Small intestine (tissue), 7 donors: ENCODE data around the gene TECTA. TPM values are rescaled to one million over a fixed set of nuclear protein-coding genes. Genes with fewer than 3 reads are reported as not detected.

Experiments
- DNase-seq, 2 donors: peaks; one replicate each; pipeline versions ENCODE4 v3.0.0 to v3.0.0-alpha.2; 2013
- FAIRE-seq: peaks from 2 replicates; lab custom pipeline; 2012; peaks lifted over from hg19 to GRCh38; lab: Jason Lieb, UNC
- H3K27ac ChIP-seq, 3 donors: one replicate each; pipeline ENCODE4 v1.5.1; 2013; ENCODE audit warnings: low read length in 2 of 3, mild to moderate bottlenecking in 2 of 3, control low read depth in 1 of 3, inconsistent platforms in 1 of 3, low read depth in 1 of 3, moderate library complexity in 1 of 3
- H3K27me3 ChIP-seq, 3 donors: one replicate each; pipeline ENCODE4 v1.6.1; 2013; ENCODE audit warnings: low read length in 3 of 3, inconsistent platforms in 1 of 3; ENCODE audit not compliant: control insufficient read depth in 3 of 3, insufficient read depth in 3 of 3
- H3K36me3 ChIP-seq, 3 donors: one replicate each; pipeline ENCODE4 v1.6.1; 2013; ENCODE audit warnings: low read length in 3 of 3, inconsistent platforms in 1 of 3, low read depth in 1 of 3, mild to moderate bottlenecking in 1 of 3, moderate library complexity in 1 of 3; ENCODE audit not compliant: control insufficient read depth in 3 of 3, insufficient read depth in 2 of 3
- H3K4me1 ChIP-seq, 3 donors: one replicate each; pipeline ENCODE4 v1.6.1; 2013; ENCODE audit warnings: low read length in 2 of 3, inconsistent platforms in 1 of 3, low read depth in 1 of 3, mild to moderate bottlenecking in 1 of 3, moderate library complexity in 1 of 3; ENCODE audit not compliant: control insufficient read depth in 3 of 3, insufficient read depth in 2 of 3
- H3K4me3 ChIP-seq, 3 donors: one replicate each; pipeline ENCODE4 v1.5.1; 2013; ENCODE audit warnings: low read length in 3 of 3, control low read depth in 1 of 3, inconsistent platforms in 1 of 3, low read depth in 1 of 3, mild to moderate bottlenecking in 1 of 3, moderate library complexity in 1 of 3
- H3K9me3 ChIP-seq, 2 donors: one replicate each; pipeline ENCODE4 v1.6.1; 2013; ENCODE audit warnings: low read depth in 1 of 2, low read length in 1 of 2; ENCODE audit not compliant: control insufficient read depth in 2 of 2, insufficient read depth in 1 of 2
- WGBS, 3 donors: extraction: QIAGEN DNeasy Blood & Tissue Kit; methylation state at CpG; one replicate each; pipeline ENCODE4 v1.1.7; 2013; 5-methylcytosine and 5-hydroxymethylcytosine counted together
- polyA plus RNA-seq, 4 donors: library from polyadenylated mRNA; stranded (reverse) in 3 of 4; unstranded in 1 of 4; fragments of 200-250 nt in 3 of 4; fragments of 120-200 nt in 1 of 4; gene quantifications; one replicate each; pipeline versions ENCODE4 v1.2.1 to v1.2.3, GENCODE V29; 2013
- donor health status: healthy with polysubstance abuse.
- donor health status: control.
- donor health status: control.
- donor health status: Bipolar disorder and iron deficiency.
- donor health status: healthy.

Gene TECTA
- polyA plus RNA-seq, 4 donors: 0.21 to 2.9 TPM; not detected in 2

- H3K27ac ChIP-seq: peak overlapping the region in 1 of 3 donors; percentile 91
- H3K4me3 ChIP-seq: no peak overlapping the region
Observed at GRCh38 chr11:121066623-121067022, 34.4 kb upstream of the TECTA start.

GRCh38 chr11:121067026-121067425 lies 34.0 kb upstream of the TECTA start:
- H3K27ac ChIP-seq: peak overlapping the region in 2 of 3 donors; percentile 37 to 91
- H3K36me3 ChIP-seq: no peaks in the 10 kb centered on the region

More at GRCh38 chr11:121066623-121067022, 34.4 kb upstream of the TECTA start:
- WGBS, 3 donors: 46 to 70% (median 63%) methylated on average over 3 of the region's 3 CpGs
- H3K27me3 ChIP-seq: no peaks in the 10 kb centered on the region
- H3K9me3 ChIP-seq: no peaks in the 10 kb centered on the region
- no peaks in the 10 kb centered on the region for H3K36me3 ChIP-seq
- FAIRE-seq (no peak), DNase-seq (peak; percentile 19 to 32)
- H3K4me1 ChIP-seq: peaks cover 0 to 18% (median 0%) of the 10 kb centered on the region in 3 donors

GRCh38 chr11:121067453-121067852 lies 33.6 kb upstream of the TECTA start:
- Histone ChIP-seq H3K27me3 (no peaks in the 10 kb centered on the region), H3K4me1 (peaks cover 0 to 18% (median 0%) of the 10 kb centered on the region in 3 donors), H3K27ac (peak overlapping the region in 2 of 3 donors; percentile 37 to 91), H3K36me3 (no peaks in the 10 kb centered on the region), H3K4me3 (no peak overlapping the region), H3K9me3 (no peaks in the 10 kb centered on the region)
- no peak for FAIRE-seq
- WGBS, 3 donors: 12 to 51% (median 37%) methylated on average over 2 of the region's 2 CpGs
- DNase-seq: peak; percentile 54 to 84

More at GRCh38 chr11:121067026-121067425, 34.0 kb upstream of the TECTA start:
- no peaks in the 10 kb centered on the region for H3K9me3 ChIP-seq
- DNase-seq (no peak), FAIRE-seq (no peak)
- H3K4me3 ChIP-seq: no peak overlapping the region
- H3K4me1 ChIP-seq: peaks cover 0 to 18% (median 0%) of the 10 kb centered on the region in 3 donors
- WGBS, 3 donors: 33 to 58% (median 40%) methylated on average over 3 of the region's 3 CpGs
- no peaks in the 10 kb centered on the region for H3K27me3 ChIP-seq

GRCh38 chr11:121067962-121068647 lies 32.9 kb upstream of the TECTA start:
- H3K4me3 ChIP-seq: no peak overlapping the region
- H3K27me3 ChIP-seq: no peaks in the 10 kb centered on the region
- WGBS, 3 donors: 57 to 62% (median 60%) methylated on average over 6 of the region's 6 CpGs
- peak overlapping the region; percentile 37 to 91 (median 64) for H3K27ac ChIP-seq
- FAIRE-seq (no peak), DNase-seq (peak in 1 of 2 donors; percentile 38)
- H3K4me1 ChIP-seq: peaks cover 0 to 18% (median 0%) of the 10 kb centered on the region in 3 donors
- H3K36me3 ChIP-seq: no peaks in the 10 kb centered on the region
- no peaks in the 10 kb centered on the region for H3K9me3 ChIP-seq

GRCh38 chr11:121068787-121069186 lies 32.3 kb upstream of the TECTA start:
- Histone ChIP-seq H3K36me3 (no peaks in the 10 kb centered on the region), H3K27me3 (no peaks in the 10 kb centered on the region), H3K9me3 (no peaks in the 10 kb centered on the region), H3K27ac (peak overlapping the region in 2 of 3 donors; percentile 25 to 91), H3K4me3 (no peak overlapping the region), H3K4me1 (peaks cover 0 to 18% (median 0%) of the 10 kb centered on the region in 3 donors)
- DNase-seq (peak; percentile 74 to 80), FAIRE-seq (no peak)
- WGBS, 3 donors: 28 to 73% (median 50%) methylated on average over 4 to 6 of the region's 6 CpGs

- Histone ChIP-seq H3K4me1 (peaks cover 0 to 18% (median 0%) of the 10 kb centered on the region in 3 donors), H3K27ac (no peak overlapping the region), H3K36me3 (no peaks in the 10 kb centered on the region), H3K9me3 (no peaks in the 10 kb centered on the region), H3K4me3 (no peak overlapping the region), H3K27me3 (no peaks in the 10 kb centered on the region)
- 70 to 89% (median 86%) methylated on average over 2 of the region's 2 CpGs for WGBS, 3 donors
- no peak for FAIRE-seq
- no peak for DNase-seq
Observed at GRCh38 chr11:121070951-121071845, 29.8 kb upstream of the TECTA start.

GRCh38 chr11:121071846-121072450 lies 29.1 kb upstream of the TECTA start:
- FAIRE-seq (no peak), DNase-seq (no peak)
- H3K36me3 ChIP-seq: no peaks in the 10 kb centered on the region
- H3K4me1 ChIP-seq: peaks cover 0 to 16% (median 0%) of the 10 kb centered on the region in 3 donors
- H3K27ac ChIP-seq: no peak overlapping the region
- 58 to 64% (median 63%) methylated on average over 5 of the region's 5 CpGs for WGBS, 3 donors
- no peaks in the 10 kb centered on the region for H3K27me3 ChIP-seq
- H3K9me3 ChIP-seq: no peaks in the 10 kb centered on the region
- no peak overlapping the region for H3K4me3 ChIP-seq

- 97 to 100% (median 97%) methylated on average over 3 of the region's 3 CpGs for WGBS, 3 donors
- no peaks in the 10 kb centered on the region for H3K36me3 ChIP-seq
- H3K4me1 ChIP-seq: peaks cover 0 to 3% (median 0%) of the 10 kb centered on the region in 3 donors
- H3K4me3 ChIP-seq: no peak overlapping the region
- FAIRE-seq (no peak), DNase-seq (no peak)
- no peaks in the 10 kb centered on the region for H3K27me3 ChIP-seq
- H3K27ac ChIP-seq: no peak overlapping the region
- no peaks in the 10 kb centered on the region for H3K9me3 ChIP-seq
Observed at GRCh38 chr11:121081321-121081720, 19.7 kb upstream of the TECTA start.
